ENCODE results near the gene SERPINC1.
A peak's percentile ranks its signal among the peaks of the same experiment; 100 is the strongest.
"Not testable (repeated sequence)": the region's sequence is repeated elsewhere in the genome, so short reads cannot be mapped to it uniquely, and the experiment has no call there.

Gene SERPINC1

DNA sequence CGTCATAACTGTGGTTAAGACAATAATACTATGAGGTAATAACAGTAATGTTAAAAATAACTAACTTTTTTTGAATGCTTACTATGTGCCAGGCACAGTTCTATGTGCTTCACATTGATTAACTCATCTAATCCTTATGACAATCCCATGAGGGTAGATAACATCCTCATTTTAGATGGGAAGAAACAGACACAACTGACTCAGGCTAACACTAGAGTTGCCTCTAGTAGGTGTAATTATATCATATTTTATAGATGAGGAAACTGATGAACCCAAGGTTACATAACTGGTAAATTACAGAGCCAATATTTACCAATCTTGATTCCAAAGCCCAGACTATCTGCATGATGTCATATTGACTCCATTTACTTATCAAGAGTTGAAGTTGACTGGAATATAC, 23.5 kb downstream of the SERPINC1 start:
- DNase-seq (ENCODE audit: low read depth): peak; percentile 43
- no peak overlapping the region for H3K4me3 ChIP-seq (ENCODE audit: low read length)
- TF ChIP-seq, protein P1, sequence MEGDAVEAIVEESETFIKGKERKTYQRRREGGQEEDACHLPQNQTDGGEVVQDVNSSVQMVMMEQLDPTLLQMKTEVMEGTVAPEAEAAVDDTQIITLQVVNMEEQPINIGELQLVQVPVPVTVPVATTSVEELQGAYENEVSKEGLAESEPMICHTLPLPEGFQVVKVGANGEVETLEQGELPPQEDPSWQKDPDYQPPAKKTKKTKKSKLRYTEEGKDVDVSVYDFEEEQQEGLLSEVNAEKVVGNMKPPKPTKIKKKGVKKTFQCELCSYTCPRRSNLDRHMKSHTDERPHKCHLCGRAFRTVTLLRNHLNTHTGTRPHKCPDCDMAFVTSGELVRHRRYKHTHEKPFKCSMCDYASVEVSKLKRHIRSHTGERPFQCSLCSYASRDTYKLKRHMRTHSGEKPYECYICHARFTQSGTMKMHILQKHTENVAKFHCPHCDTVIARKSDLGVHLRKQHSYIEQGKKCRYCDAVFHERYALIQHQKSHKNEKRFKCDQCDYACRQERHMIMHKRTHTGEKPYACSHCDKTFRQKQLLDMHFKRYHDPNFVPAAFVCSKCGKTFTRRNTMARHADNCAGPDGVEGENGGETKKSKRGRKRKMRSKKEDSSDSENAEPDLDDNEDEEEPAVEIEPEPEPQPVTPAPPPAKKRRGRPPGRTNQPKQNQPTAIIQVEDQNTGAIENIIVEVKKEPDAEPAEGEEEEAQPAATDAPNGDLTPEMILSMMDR (IDR thresholded peaks at IDR 0.05; ENCODE audit: insufficient read depth, low read depth, low read length, missing control alignments): no peak

DNA sequence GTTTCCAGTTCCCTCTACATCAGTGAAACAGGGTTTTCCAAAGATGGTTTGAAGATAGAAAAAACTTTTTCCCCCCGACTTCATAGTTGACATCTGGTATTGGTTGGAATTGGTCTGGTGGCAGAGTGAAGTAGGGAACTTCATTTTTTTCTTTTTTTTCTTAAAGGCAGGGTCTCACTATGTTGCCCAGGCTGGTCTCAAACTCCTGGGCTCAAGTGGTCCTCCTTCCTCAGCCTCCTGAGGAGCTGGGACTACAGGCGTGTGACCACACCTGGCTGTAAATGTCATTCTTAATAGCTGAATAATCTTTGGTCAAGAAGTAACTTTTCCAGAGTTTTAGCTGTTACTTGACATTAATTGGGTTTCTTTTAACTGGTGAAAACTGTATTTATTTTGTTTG, 27.2 kb downstream of the SERPINC1 start:
- DNase-seq (ENCODE audit: low read depth): no peak
- TF ChIP-seq, protein P1 (IDR thresholded peaks at IDR 0.05; ENCODE audit: insufficient read depth, low read depth, low read length, missing control alignments): no peak
- H3K4me3 ChIP-seq (ENCODE audit: low read length): no peak overlapping the region

DNA sequence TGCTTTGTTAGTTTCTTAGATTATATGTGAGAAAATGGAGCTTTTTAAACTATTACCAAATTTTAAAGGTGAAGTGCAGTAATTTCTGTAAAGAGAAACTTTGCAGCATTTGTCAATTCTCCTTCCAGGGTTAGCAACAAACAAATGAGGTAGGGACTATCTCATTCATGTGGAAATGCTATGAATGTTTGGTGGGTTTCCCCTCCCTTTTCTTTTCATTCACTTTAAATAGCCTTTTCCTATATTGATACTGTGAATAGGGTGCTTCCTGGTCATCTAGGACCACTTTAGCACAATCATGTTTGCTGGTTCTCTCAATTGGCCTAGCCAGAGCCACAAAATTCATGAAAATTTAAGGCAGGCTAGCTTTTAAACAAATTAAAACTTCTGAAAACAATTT, 28.4 kb downstream of the SERPINC1 start:
- TF ChIP-seq, protein P1 (IDR thresholded peaks at IDR 0.05; ENCODE audit: insufficient read depth, low read depth, low read length, missing control alignments): no peak
- no peak for DNase-seq (ENCODE audit: low read depth)

DNA sequence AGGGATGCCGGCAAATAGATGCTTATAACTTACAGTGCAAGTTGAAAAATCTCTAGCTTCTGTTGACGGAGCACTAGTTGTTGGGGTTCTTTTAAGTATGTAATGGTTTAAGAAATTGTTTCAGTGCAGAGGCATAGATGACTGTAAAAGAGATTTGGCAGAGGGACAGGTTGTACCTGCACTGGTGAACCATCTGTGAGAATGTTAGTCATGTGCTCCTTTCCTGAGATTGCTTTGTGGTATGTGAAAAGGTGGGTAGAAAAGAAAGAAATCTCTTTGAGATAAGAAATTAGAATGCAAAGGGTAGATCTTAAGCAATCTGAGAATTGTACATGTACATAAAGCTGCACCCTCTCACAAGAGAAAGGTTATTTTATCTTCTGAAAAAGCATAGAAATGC, 29.5 kb downstream of the SERPINC1 start:
- TF ChIP-seq, protein P1 (IDR thresholded peaks at IDR 0.05; ENCODE audit: insufficient read depth, low read depth, low read length, missing control alignments): no peak
- no peak for DNase-seq (ENCODE audit: low read depth)

More for the DNA sequence above, 28.4 kb downstream of the SERPINC1 start:
- H3K4me3 ChIP-seq (ENCODE audit: low read length): no peak overlapping the region

DNA sequence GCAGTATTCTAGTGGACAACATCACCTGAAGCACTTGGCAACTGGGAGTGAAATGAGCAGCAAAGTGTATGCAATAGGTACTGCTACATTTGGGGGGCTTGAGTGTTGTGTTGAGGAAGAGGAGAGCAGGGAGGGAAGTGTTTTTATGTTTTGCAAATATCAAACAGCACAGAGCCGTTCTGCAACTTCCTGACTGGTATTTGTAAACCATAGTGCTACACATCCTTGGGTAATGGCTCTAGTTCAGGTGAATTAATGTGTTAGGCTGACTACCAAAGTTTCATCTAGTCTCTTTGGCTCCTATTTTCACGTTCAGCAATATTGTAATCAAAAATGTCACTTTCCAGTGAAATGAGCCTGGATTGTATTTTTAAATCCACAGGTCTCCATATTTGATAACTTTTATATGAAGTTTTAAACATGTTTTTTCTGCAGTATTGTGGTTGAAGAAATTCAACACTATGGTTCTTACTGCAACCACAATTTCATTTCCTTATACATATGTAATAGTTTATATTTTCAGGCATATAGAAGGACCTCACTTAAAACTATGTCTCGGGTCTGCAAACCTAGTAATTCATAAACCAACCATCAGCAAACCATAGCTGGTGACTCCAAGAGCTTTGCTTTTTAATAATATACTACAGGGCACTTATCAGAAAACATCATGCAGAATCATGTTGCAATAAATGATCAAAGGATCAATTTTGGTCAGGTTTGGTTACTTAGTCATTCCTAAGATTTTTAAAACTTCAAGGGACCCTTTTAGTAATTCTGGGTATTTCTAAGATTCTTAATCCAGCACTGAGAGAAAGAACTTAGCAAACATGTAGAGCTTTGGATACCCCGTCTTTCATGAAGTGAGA, 30.1 kb downstream of the SERPINC1 start:
- no peak overlapping the region for H3K4me3 ChIP-seq (ENCODE audit: low read length)
- DNase-seq (ENCODE audit: low read depth): no peak
- TF ChIP-seq, protein P1 (IDR thresholded peaks at IDR 0.05; ENCODE audit: insufficient read depth, low read depth, low read length, missing control alignments): no peak

More for the DNA sequence above, 29.5 kb downstream of the SERPINC1 start:
- no peak overlapping the region for H3K4me3 ChIP-seq (ENCODE audit: low read length)

DNA sequence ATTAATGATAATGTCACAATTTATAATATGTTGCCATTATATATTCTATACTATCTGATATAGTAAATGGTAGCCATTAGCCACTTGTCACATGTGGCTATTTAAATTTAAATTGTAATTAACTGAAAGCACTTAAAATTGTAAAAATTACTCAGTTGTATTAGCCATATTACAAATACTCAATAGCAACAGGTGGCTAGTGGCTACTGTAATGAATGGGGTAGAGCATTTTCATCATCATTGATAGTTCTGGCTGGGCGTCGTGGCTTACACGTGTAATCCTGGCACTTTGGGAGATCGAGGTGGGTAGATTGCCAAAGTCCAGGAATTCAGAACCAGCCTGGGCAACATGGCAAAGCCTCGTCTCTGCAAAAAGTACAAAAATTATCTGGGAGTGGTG, 32.4 kb downstream of the SERPINC1 start:
- H3K4me3 ChIP-seq (ENCODE audit: low read length): no peak overlapping the region
- no peak for DNase-seq (ENCODE audit: low read depth)
- TF ChIP-seq, protein P1 (IDR thresholded peaks at IDR 0.05; ENCODE audit: insufficient read depth, low read depth, low read length, missing control alignments): no peak

DNA sequence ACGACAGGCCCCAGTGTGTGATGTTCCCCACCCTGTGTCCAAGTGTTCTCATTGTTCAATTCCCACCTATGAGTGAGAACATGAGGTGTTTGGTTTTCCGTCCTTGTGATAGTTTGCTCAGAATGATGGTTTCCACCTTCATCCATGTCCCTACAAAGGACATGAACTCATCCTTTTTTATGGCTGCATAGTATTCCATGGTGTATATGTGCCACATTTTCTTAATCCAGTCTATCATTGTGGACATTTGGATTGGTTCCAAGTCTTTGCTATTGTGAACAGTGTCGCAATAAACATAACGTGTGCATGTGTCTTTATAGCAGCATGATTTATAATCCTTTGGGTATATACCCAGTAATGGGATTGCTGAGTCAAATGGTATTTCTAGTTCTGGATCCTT, 36.0 kb downstream of the SERPINC1 start:
- H3K4me3 ChIP-seq (ENCODE audit: low read length); DNase-seq (ENCODE audit: low read depth): not testable (repeated sequence)

Measured in epithelial cell of esophagus (primary cell).